Kidney (tissue), 14 donors: Measurements from ENCODE around the gene METTL18. TPM values are rescaled to one million over a fixed set of nuclear protein-coding genes. Genes with fewer than 3 reads are reported as not detected.

Experiments used
- DNase-seq, 5 donors: peaks; one replicate each; pipeline ENCODE4 v3.0.0-alpha.2; 2013 to 2020
- FAIRE-seq: peaks from 2 replicates; lab custom pipeline; 2012; peaks lifted over from hg19 to GRCh38; lab: Jason Lieb, UNC
- H3K27ac ChIP-seq, 2 donors: one replicate each; pipeline ENCODE4 v1.7.0; 2013; ENCODE audit warnings: low read depth in 2 of 2, low read length in 2 of 2, inconsistent platforms in 1 of 2
- H3K27me3 ChIP-seq: one replicate; pipeline ENCODE4 v1.7.1; 2013; ENCODE audit warnings: low read length, inconsistent platforms; ENCODE audit not compliant: control insufficient read depth, insufficient read depth
- H3K36me3 ChIP-seq, 3 donors: one replicate each; pipeline versions ENCODE4 v1.7.0 to v1.7.1; 2013; ENCODE audit warnings: low read length in 3 of 3, control low read depth in 1 of 3, inconsistent platforms in 1 of 3; ENCODE audit not compliant: insufficient read depth in 3 of 3, control insufficient read depth in 2 of 3
- H3K4me1 ChIP-seq, 3 donors: one replicate each; pipeline versions ENCODE4 v1.7.0 to v1.7.1; 2013; ENCODE audit warnings: low read length in 3 of 3, inconsistent platforms in 1 of 3, low read depth in 1 of 3; ENCODE audit not compliant: control insufficient read depth in 2 of 3, insufficient read depth in 2 of 3
- H3K4me3 ChIP-seq, 3 donors: one replicate each; pipeline versions ENCODE4 v1.7.0 to v1.8.1; 2013; ENCODE audit warnings: low read length in 3 of 3, control low read depth in 1 of 3, inconsistent platforms in 1 of 3
- H3K9ac ChIP-seq, 3 donors: one replicate each; pipeline versions ENCODE4 v1.7.0 to v1.7.1; 2013; ENCODE audit warnings: low read length in 3 of 3, control low read depth in 1 of 3, inconsistent platforms in 1 of 3
- H3K9me3 ChIP-seq, 3 donors: one replicate each; pipeline versions ENCODE4 v1.7.0 to v1.7.1; 2013; ENCODE audit warnings: low read length in 3 of 3, control low read depth in 1 of 3, inconsistent platforms in 1 of 3; ENCODE audit not compliant: control insufficient read depth in 2 of 3, insufficient read depth in 1 of 3
- CTCF ChIP-seq: IDR thresholded peaks from 3 replicates; pipeline ENCODE4 v1.5.1; 2012; ENCODE audit warnings: mild to moderate bottlenecking, moderate library complexity, borderline replicate concordance; ENCODE audit not compliant: insufficient read depth; ENCODE audit errors: extremely low read depth
- intact Hi-C: fragments of 100-400 bp; cut with DNase I; formaldehyde crosslinking; loops from one replicate; pipeline ENCODE4 v1.11.1; 2022
- polyA plus RNA-seq: library from polyadenylated mRNA; stranded (reverse); fragments of 350-450 nt; fragmentation: Illumina TruSeq; extraction: RNeasy Lipid Tissue Mini Kit (QIAGEN cat#74804); gene quantifications from one replicate; pipeline ENCODE4 v1.2.3, GENCODE V29; 2014; ENCODE audit warnings: low read depth, low replicate concordance; ENCODE audit not compliant: insufficient read depth
- total RNA-seq: library from RNA; stranded (reverse); fragmentation: NEBNext Ultra II Directional; extraction: Animal tissue kit (Norgen Biotek cat#: 25700); gene quantifications from one replicate; pipeline ENCODE4 v1.2.1, GENCODE V29; 2021
- donor health status: control.
- donor health status: control.
- donor health status: control.
- donor health status: control.
- donor health status: control.
- donor health status: DM: yes; HTN: yes; CAD: no.
- donor health status: Normal renal cell carcinoma (clear cell type).

METTL18 gene
- total and polyA plus RNA-seq, 2 donors from 2014 or later, result 8.5 to 8.7 TPM

- intact Hi-C loops, result no loop called here
- TF ChIP-seq CTCF, result no peak
- H3K27ac ChIP-seq, result no peak overlapping the region
- H3K36me3 ChIP-seq, result no peaks in the 10 kb centered on the region
- no peaks in the 10 kb centered on the region for H3K4me1 ChIP-seq
- H3K27me3 ChIP-seq, result no peaks in the 10 kb centered on the region
- no peak overlapping the region for H3K4me3 ChIP-seq
- no peaks in the 10 kb centered on the region for H3K9me3 ChIP-seq
- no peak overlapping the region for H3K9ac ChIP-seq
- DNase-seq (no peak), FAIRE-seq (no peak)
Measured at GRCh38 chr1:169765580-169766331, 29.0 kb downstream of the METTL18 start.

DNA sequence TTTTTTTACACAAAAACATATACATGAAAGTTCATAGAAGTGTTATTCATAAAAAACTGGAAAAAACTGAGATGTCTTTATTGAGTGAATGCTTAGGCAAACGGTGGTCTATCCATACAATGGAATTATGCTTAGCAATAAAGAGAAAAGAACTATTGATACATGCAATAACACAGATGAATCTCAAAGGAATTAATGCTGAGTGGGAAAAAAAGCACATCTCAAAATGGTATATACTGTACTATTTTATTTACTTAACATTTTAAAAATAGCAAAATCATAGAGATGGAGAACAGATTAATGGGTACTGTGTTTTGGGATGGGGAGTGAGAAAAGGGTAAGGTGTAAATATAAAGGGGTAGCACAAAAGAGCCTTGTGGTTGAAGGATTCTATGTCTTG, 29.8 kb downstream of the METTL18 start:
- H3K36me3 ChIP-seq, result no peaks in the 10 kb centered on the region
- no peak overlapping the region for H3K9ac ChIP-seq
- no peaks in the 10 kb centered on the region for H3K4me1 ChIP-seq
- FAIRE-seq (no peak), DNase-seq (no peak)
- intact Hi-C loops, result no loop called here
- H3K4me3 ChIP-seq, result no peak overlapping the region
- no peak for TF ChIP-seq CTCF
- H3K9me3 ChIP-seq, result no peaks in the 10 kb centered on the region
- H3K27me3 ChIP-seq, result no peaks in the 10 kb centered on the region
- H3K27ac ChIP-seq, result no peak overlapping the region

DNA sequence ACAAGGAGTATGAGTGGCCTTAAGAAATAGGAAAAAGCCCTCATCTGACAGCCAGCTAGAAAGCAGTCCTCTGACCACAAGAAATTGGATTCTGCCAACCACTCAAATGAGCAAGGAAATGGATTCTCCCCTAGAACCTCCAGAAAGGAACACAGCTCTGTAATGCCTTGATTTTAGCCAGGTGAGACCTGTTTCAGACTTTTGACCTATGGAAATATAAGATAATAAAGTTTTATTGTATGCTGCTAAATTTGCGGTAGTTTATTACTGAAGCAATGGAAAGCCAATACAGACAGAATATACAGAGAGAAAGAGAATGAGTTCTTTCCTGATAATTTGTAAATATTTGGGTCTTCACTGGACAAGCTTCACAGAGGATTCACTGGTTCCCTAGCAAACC, 32.0 kb downstream of the METTL18 start:
- Histone ChIP-seq H3K4me3 (no peak overlapping the region), H3K4me1 (no peaks in the 10 kb centered on the region), H3K9me3 (no peaks in the 10 kb centered on the region), H3K27me3 (no peaks in the 10 kb centered on the region), H3K9ac (no peak overlapping the region), H3K27ac (no peak overlapping the region), H3K36me3 (no peaks in the 10 kb centered on the region)
- intact Hi-C loops, result no loop called here
- DNase-seq (no peak), FAIRE-seq (no peak)
- no peak for TF ChIP-seq CTCF
